RWPE1 (cell line): Measurements from ENCODE around the gene ZNF853.

Experiments used
- CTCF ChIA-PET: fragments of 350-600 bp; sonication (Branson Sonifier 250); formaldehyde crosslinking; extraction: SDS; loops from one replicate; lab custom pipeline; 2021; lab: Yijun Ruan, JAX
- POLR2A ChIA-PET: fragments of 400-600 bp; formaldehyde crosslinking; extraction: SDS; loops from one replicate; lab custom pipeline; 2020; ENCODE audit warnings: antibody characterized with exemption; ENCODE audit not compliant: low non-redundant PET; lab: Yijun Ruan, JAX
- DNase-seq: peaks from one replicate; pipeline ENCODE4 v3.0.0; 2012; ENCODE audit warnings: low spot score
- H3K27ac ChIP-seq: fragments of 450-650 bp; 2 replicates; pipeline ENCODE4 v1.5.1; 2017
- CTCF ChIP-seq: fragments of 450-650 bp; conservative IDR thresholded peaks from 2 replicates; pipeline ENCODE4 v1.5.1; 2017; ENCODE audit warnings: low read depth, mild to moderate bottlenecking

The ZNF853 gene

GRCh38 chr7:6615723-6616555 is 529 bp downstream of the ZNF853 start:
- H3K27ac ChIP-seq: no peak overlapping the region
- no peak for DNase-seq
- ChIA-PET POLR2A (no interaction called here), CTCF (interaction anchor here (0.7 kb wide), 1 partner anchor 25 kb away, joined by 3 read pairs; no protein-coding TSS in a partner anchor)
- TF ChIP-seq CTCF: no peak

DNA sequence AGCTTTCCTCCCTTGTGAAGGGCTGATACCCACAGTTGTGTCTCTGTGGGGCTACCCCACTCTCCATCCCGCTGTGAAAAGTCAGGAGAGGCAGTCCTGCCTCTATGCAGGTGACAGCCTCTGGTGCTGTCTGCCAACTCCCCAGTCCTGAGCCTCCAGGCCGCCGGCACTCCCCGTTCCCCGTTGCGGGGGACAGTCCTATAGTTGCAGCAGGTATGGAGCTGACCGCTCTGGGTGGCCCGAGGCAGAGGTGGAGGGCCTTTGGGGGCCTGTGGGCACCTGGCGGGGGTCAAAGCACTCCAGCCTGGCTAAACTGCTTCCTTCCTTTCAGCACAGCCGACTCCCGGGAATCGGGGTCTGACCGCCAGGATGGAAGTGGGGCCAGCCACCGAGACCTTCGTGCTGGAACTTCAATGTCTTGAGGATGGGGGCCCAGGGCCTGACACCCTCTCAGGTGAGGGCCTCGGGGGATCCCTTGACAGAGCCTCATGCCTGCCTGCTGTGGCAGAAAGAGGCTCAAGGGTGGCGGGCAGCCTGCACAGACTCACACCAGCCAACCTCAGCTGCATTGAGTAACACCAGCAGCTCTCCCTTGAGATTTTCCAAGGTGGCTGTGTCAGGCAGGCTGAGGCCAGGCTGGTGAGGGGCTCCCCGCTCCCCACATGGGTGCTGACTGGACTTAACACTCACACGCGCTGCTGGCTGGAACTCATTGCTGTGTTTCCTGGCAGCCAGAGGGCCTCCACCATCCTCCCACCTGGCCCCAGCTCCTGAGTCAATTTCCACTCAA is 1.6 kb downstream of the ZNF853 start:
- DNase-seq: no peak
- POLR2A ChIA-PET: interaction anchor here (0.5 kb wide), 1 partner anchor 566 kb away, joined by 5 read pairs; no protein-coding TSS in a partner anchor
- H3K27ac ChIP-seq: no peak overlapping the region
- no peak for TF ChIP-seq CTCF
- CTCF ChIA-PET: no interaction called here

GRCh38 chr7:6618621-6619020 is 3.2 kb downstream of the ZNF853 start:
- CTCF ChIA-PET: no interaction called here
- DNase-seq: no peak
- POLR2A ChIA-PET: no interaction called here
- no peak overlapping the region for H3K27ac ChIP-seq
- TF ChIP-seq CTCF: no peak

DNA sequence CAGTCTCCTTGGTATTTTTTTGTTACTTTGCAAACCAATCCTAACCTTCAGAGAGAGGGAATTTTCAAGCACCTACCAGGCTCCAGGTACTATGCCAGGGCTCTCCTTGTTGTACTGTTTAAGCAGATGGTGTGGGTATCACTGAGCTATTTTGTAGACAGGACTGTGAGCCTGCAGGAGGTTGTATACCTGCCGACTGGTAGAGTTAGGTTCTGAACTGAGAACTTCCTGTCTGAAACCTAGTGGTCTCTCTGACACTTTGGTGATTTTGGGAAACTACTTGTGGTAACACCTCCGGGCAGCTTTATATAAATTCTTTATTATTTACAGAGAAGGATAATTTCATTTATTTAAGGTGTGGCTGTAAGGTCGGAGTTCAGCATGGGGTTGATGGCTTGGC is 4.6 kb downstream of the ZNF853 start:
- POLR2A ChIA-PET: no interaction called here
- no peak for TF ChIP-seq CTCF
- CTCF ChIA-PET: interaction anchor here (0.6 kb wide), 1 partner anchor 224 kb away, joined by 3 read pairs; no protein-coding TSS in a partner anchor

GRCh38 chr7:6621195-6622133 is 6.1 kb downstream of the ZNF853 start:
- TF ChIP-seq CTCF: no peak
- DNase-seq: no peak
- POLR2A ChIA-PET: no interaction called here
- CTCF ChIA-PET: no interaction called here
- H3K27ac ChIP-seq: no peak overlapping the region

More for the DNA sequence above, 4.6 kb downstream of the ZNF853 start:
- no peak overlapping the region for H3K27ac ChIP-seq
- DNase-seq: no peak
